NB4 (cell line): ENCODE measurements around the gene FUT7.

ENCODE experiments used
- MYC ChIP-seq: IDR thresholded peaks from 2 replicates; pipeline ENCODE4 v1.6.1; 2011; ENCODE audit warnings: low read depth, low read length
- POLR2A ChIP-seq: IDR thresholded peaks from 2 replicates; pipeline ENCODE4 v1.6.1; 2011; ENCODE audit warnings: mild to moderate bottlenecking; ENCODE audit not compliant: insufficient read length; ENCODE audit errors: extremely low read depth
- TF ChIP-seq, protein P1 (sequence below): IDR thresholded peaks from one replicate; pipeline ENCODE4 v1.5.1; 2012; ENCODE audit warnings: low read depth, low read length
- TF ChIP-seq, protein P2 (sequence below): IDR thresholded peaks from 2 replicates; pipeline ENCODE4 v1.6.1; 2011; ENCODE audit warnings: low read depth, low read length

DNA sequence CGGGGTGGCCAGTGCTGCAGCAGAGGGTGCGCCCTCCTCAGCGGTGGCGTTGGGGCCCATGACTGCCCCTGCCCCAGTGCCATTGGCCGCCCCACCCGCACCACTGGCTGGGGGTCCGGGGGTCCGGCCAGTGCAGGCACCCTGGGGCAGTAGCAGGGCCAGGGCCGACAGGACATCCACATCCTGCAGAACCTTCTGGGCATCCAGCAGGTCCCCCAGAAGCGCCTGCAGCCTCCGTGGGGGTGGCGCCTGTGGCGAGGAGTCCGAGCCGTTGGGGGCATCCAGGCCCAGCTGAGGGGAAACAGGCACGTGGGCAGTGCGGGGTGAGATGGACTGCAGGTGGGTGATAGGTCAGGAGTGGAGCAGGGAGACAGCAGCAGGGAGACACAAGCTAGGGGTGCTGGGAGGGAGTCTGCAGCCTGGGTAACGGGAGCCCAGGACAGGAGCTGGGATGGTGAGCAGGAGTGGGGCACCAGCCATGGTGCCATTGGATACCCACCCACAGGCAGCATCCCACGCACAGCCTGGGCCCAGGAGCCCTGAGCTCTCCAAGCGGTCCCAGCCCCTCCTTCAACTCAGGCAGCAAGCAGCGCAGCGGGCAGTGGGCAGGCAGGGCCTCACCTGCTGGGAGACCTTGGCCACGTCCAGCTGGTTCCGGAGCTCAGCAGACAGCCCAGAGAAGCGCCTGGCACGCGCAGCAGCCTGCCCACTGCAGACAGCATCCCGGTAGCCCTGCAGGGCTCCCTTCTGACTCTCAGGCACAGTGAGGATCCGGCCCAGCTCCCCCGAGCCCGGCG, 10.9 kb downstream of the FUT7 start:
- TF ChIP-seq, protein P1, sequence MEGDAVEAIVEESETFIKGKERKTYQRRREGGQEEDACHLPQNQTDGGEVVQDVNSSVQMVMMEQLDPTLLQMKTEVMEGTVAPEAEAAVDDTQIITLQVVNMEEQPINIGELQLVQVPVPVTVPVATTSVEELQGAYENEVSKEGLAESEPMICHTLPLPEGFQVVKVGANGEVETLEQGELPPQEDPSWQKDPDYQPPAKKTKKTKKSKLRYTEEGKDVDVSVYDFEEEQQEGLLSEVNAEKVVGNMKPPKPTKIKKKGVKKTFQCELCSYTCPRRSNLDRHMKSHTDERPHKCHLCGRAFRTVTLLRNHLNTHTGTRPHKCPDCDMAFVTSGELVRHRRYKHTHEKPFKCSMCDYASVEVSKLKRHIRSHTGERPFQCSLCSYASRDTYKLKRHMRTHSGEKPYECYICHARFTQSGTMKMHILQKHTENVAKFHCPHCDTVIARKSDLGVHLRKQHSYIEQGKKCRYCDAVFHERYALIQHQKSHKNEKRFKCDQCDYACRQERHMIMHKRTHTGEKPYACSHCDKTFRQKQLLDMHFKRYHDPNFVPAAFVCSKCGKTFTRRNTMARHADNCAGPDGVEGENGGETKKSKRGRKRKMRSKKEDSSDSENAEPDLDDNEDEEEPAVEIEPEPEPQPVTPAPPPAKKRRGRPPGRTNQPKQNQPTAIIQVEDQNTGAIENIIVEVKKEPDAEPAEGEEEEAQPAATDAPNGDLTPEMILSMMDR: no peak
- TF ChIP-seq POLR2A (no peak), MYC (no peak)
- TF ChIP-seq, protein P2, sequence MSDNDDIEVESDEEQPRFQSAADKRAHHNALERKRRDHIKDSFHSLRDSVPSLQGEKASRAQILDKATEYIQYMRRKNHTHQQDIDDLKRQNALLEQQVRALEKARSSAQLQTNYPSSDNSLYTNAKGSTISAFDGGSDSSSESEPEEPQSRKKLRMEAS: no peak
